Cerebellar cortex (tissue), 1 donor: ENCODE data around the gene APOD.
"Not testable (repeated sequence)": the region's sequence is repeated elsewhere in the genome, so short reads cannot be mapped to it uniquely, and the experiment has no call there.

Experiments used
- DNase-seq: peaks from one replicate; pipeline ENCODE4 v3.0.0-alpha.2; 2015; ENCODE audit warnings: low spot score

Gene APOD

DNA sequence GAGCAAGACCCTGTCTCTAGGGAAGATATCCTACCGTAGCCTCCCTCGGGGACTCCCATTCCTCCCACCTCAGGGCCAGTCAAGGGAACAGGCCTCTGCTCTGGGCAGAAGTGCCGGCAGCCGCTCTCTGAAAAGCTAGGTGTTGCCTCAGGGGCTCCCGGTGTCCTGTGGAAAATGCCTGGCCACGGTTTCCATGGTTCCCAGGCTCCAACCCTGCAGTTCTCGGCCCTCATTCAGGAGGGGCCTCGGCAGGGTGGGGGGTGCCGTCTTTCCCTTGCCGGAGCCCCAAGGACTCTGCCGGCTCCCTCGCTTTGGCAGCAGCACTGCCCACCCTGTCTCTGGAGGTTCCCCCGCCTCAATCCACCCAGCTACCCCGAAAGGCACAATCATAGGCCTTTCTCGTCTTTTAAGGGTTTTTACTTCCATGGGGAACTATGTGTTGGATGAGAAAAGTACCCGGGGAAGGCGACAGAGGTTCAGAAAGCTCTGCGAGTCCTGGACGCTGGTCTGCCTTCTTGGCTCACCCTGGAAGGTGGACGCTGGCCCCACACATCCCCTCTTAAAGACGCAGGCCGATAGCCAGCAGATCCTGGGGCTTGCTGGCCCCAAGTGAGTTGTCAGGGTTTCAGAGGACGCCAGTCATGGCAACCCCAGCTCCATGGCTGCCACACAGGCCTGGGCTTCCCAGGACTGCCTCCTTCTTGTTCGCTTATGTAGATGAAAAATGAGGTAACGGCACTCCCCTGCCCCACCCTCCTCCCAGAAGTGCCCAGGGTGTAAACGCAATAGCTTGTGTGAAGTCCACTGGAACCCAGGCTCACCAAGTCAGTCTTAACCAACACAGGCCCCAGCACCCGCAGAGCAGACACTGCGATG is 34.3 kb upstream of the APOD start:
- DNase-seq, result not testable (repeated sequence)

- DNase-seq, result not testable (repeated sequence)
Measured at GRCh38 chr3:195617134-195617533, 33.4 kb upstream of the APOD start.

DNA sequence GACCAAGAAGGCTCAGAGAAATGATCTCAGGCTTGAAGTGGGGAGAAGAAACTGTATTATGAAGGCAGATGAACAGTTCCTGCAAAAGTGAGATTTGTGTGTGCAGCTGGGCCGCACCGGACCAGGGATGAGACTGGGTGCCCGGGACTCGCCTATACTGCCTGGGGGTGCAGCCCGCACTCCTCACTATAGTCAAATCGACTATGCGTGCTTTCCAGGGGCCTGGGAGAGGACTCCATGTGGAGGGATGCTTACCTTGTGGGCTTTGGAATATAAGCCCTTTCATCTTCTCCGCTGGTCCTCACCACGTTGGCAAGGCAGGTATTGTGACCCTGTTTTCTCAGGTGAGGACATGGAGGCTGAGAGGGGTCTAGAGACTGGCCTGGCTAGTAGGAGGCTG is 32.9 kb upstream of the APOD start:
- DNase-seq, result no peak

GRCh38 chr3:195615952-195616537 is 32.3 kb upstream of the APOD start:
- DNase-seq, result not testable (repeated sequence)

GRCh38 chr3:195614672-195615504 is 31.1 kb upstream of the APOD start:
- not testable (repeated sequence) for DNase-seq

- DNase-seq, result no peak
Measured at GRCh38 chr3:195613468-195614069, 29.8 kb upstream of the APOD start.

DNA sequence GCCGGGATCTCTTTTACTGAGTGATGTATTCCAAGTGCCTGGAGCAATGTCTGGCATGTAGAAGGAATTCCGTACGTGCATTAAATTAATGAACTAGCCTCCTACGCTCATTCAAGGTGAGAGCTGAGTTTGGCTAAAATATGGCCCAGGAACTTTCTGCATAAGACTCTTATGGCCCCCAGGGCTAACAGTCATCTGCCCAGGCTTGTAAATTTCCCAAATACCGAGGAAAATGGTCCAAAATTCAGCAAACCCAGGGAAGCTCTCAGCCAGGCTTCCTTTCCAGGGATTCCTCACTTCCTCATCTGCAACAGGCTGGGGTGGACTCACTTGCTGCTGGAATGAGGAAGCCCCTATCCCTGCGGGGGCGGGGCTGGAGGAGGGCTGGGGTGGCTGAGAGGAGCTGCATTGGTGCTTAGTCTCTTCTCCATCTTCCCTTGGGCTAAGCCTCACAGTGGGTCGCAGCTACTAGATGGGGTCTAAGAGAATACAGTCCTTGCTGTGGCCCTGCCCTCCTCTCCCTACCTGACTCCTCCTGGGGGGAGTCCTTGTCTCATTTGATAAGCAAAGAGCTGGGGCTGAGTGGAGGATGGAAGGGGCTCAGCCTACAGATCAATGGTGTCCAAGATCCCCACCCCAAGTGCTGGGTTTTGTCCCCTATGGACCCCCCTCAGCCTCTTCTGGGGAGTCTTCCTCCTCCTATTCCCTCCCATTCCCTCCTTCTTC is 28.5 kb upstream of the APOD start:
- DNase-seq, result no peak

DNA sequence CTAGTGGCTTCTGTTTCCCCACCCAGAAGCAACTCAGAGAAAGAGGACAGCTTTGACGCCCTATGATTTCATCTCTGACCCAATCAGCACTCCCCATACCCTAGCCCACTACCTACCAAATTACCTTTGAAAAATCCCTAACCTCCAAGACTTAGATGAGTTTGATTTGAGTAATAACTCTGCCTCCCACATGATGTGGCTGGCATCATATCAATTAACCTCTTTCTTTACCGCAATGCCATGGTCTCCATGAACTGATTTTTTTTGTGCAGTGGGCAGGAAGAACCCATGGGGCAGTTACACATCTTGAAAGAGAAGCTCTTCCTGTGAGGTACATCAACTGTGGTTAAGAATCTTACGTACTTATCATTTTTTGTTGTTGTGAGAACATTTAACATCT is 25.5 kb upstream of the APOD start:
- DNase-seq, result no peak

- not testable (repeated sequence) for DNase-seq
Measured at GRCh38 chr3:195601785-195602184, 18.0 kb upstream of the APOD start.

DNA sequence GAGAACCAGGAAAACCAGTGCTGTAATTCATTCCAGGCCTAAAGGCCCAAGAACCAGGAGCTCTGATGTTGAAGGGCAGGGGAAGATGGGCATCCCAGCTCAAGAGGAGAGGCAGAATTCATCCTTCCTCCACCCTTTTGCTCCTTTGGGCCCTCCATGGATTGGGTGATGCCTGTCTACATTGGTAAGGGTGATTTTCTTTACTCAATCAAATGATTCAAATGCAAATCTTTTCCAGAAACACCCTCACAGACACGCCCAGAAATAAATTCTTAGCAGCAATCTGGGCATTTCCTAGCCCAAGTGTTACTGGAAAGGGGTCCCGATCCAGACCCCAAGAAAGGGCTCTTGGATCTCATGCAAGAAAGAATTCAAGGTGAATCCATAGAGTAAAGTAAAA is 17.6 kb upstream of the APOD start:
- DNase-seq, result no peak

DNA sequence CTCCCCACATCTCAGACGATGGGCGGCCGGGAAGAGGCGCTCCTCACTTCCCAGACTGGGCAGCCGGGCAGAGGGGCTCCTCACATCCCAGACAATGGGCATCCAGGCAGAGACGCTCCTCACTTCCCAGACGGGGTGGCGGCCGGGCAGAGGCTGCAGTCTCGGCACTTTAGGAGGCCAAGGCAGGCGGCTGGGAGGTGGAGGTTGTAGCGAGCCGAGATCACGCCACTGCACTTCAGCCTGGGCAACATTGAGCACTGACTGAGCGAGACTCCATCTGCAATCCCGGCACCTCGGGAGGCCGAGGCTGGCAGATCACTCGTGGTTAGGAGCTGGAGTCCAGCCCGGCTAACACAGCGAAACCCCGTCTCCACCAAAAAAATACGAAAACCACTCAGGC is 16.2 kb upstream of the APOD start:
- not testable (repeated sequence) for DNase-seq

DNA sequence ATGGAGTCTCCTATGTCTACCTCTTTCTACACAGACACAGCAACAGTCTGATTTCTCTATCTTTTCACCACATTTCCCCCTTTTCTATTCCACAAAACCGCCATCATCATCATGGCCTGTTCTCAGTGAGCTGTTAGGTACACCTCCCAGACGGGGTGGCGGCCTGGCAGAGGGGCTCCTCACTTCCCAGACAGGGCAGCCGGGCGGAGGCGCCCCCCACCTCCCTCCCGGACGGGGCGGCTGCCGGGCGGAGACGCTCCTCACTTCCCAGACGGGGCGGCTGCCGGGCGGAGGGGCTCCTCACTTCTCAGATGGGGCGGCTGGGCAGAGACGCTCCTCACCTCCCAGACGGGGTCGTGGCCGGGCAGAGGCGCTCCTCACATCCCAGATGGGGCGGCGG is 15.8 kb upstream of the APOD start:
- not testable (repeated sequence) for DNase-seq

DNA sequence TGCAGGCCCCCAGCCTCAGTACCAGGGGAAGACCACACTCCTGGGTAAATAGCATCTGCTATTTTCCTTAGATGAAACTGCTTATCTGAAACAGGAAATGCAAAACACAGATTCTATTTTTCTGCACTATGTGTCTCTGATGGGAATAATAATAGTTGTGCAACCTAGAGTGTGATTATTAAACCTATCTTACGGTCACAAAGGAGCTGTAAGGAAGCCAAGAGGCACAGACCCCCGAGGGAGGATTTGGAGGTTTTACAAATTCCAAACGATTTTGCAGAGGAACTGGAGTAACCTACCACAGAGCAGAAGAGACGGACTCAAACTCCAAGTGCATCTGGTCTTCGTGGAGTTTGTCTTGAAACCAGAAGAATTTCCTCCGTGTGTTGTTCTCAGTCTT is 14.1 kb upstream of the APOD start:
- no peak for DNase-seq

GRCh38 chr3:195597229-195597628 is 13.5 kb upstream of the APOD start:
- DNase-seq, result no peak

DNA sequence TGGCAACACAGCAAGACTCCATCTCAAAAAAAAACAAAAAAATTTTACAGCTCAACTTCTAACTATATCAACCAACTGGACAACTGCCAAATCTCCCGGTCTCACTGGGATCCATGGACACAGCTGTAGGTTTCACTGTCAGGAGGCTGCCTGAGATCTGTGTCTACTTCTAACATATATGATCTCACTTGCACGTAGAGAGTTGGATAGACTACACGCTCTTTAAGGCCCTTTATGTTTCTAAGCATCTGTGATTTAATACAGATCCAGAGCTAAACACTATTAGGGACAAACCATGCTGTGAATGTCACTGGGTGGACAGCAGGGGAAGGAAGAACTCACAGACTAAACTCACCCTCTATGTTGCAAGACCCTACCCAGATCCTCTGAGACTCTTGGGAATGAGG is 13.0 kb upstream of the APOD start:
- DNase-seq, result no peak

- no peak for DNase-seq
Measured at GRCh38 chr3:195595785-195596531, 12.2 kb upstream of the APOD start.

- no peak for DNase-seq
Measured at GRCh38 chr3:195591852-195592251, 8.1 kb upstream of the APOD start.

DNA sequence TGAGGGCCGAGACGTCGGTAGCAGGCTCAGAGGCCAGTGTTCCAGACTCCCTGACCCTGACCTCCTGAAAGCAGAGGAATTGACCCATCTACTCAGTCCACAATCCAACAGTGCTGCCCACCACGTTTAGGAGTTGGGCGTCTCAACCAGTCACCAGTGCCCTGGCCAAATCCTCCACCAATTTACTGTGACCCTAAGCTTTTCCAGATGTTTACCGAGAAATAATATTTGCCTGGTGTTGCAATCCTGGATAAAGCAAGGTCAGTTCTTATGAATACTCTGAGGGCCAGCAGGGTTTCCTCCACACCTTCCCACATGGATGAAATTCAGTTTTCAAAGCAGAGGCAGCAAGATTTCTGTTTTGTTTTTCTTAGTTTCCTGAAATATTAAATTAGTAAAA is 7.5 kb upstream of the APOD start:
- no peak for DNase-seq

DNA sequence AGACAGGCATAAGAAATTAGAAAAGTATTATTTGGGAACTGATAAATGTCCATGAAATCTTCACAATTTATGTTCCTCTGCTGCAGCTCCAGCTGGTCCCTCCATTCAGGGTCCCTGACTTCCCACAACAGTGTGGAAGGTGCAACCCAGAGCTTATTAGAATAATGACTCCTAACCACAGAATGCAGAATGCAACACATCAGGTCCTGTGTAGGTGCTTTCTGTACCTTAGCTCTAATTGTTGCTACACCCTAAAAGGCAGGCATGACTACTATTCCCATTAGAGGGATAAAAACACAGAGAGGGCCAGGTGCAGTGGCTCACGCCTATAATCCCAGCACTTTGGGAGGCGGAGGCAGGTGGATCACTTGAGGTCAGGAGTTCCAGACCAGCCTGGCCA is 6.6 kb upstream of the APOD start:
- DNase-seq, result not testable (repeated sequence)

GRCh38 chr3:195589796-195590195 is 6.1 kb upstream of the APOD start:
- not testable (repeated sequence) for DNase-seq

GRCh38 chr3:195587824-195588223 is 4.1 kb upstream of the APOD start:
- no peak for DNase-seq
